A549 (cell line): ENCODE results near the gene ETV1. TPM values are rescaled to one million over a fixed set of nuclear protein-coding genes. Genes with fewer than 3 reads are reported as not detected.

Experiments
- ATAC-seq, 2 experiments: fragments of 200-7000 bp in 1 of 2; fragments of >200 bp in 1 of 2; cut with Nextera tagmentation in 1 of 2; cut with Tn5 transposase in 1 of 2; 3 replicates each; pipeline versions ENCODE4 v1.8.0 to v1.9.1; 2018 to 2020; ENCODE audit warnings: mild to moderate bottlenecking in 1 of 2, moderate library complexity in 1 of 2
- CTCF ChIA-PET: fragments of 300-600 bp; sonication (Branson Sonifier 250); formaldehyde crosslinking; extraction: SDS; loops from one replicate; lab custom pipeline; 2021; ENCODE audit warnings: antibody characterized with exemption, inconsistent platforms; lab: Yijun Ruan, JAX
- POLR2A ChIA-PET: fragments of 350-600 bp; formaldehyde crosslinking; extraction: SDS; loops from one replicate; lab custom pipeline; 2021; ENCODE audit warnings: antibody characterized with exemption, inconsistent platforms; lab: Yijun Ruan, JAX
- DNase-seq, 2 experiments: peaks; one replicate each; pipeline versions ENCODE4 v3.0.0 to v3.0.0-alpha.2; 2011 to 2016; ENCODE audit warnings: low read depth in 1 of 2, low spot score in 1 of 2
- FAIRE-seq: peaks from 2 replicates; lab custom pipeline; 2011; peaks lifted over from hg19 to GRCh38; lab: Jason Lieb, UNC
- H3K27ac ChIP-seq, 2 experiments: fragments of >200 bp; sonication (Bioruptor Twin); formaldehyde crosslinking; 3 replicates each; pipeline ENCODE4 v1.5.1; 2016 to 2017
- H3K4me1 ChIP-seq: fragments of >200 bp; sonication (Bioruptor Twin); formaldehyde crosslinking; 3 replicates; pipeline ENCODE4 v1.6.1; 2016
- H3K4me2 ChIP-seq: fragments of >200 bp; sonication (Bioruptor Twin); formaldehyde crosslinking; 3 replicates; pipeline ENCODE4 v1.6.1; 2016
- H3K4me3 ChIP-seq: fragments of >200 bp; sonication (Bioruptor Twin); formaldehyde crosslinking; 3 replicates; pipeline ENCODE4 v1.5.1; 2016
- H3K9me3 ChIP-seq: fragments of >200 bp; sonication (Bioruptor Twin); formaldehyde crosslinking; 3 replicates; pipeline ENCODE4 v1.6.1; 2016
- ATOH8 ChIP-seq: fragments of 250-450 bp; sonication (Bioruptor Pico); IDR thresholded peaks from 2 replicates; pipeline ENCODE4 v1.5.0; 2020; ENCODE audit warnings: low read depth, mild to moderate bottlenecking, moderate library complexity
- CBX2 ChIP-seq: fragments of 200-600 bp; sonication (generic); IDR thresholded peaks from 2 replicates; pipeline ENCODE4 v1.6.1; 2016; ENCODE audit warnings: low read depth, mild to moderate bottlenecking, borderline replicate concordance
- CEBPB ChIP-seq, 2 experiments: fragments of >200 bp in 1 of 2; sonication (Bioruptor Twin) in 1 of 2; formaldehyde crosslinking in 1 of 2; IDR thresholded peaks; 2 replicates each; pipeline ENCODE4 v1.6.1; 2012 to 2016
- CHD4 ChIP-seq: fragments of 200-600 bp; sonication (generic); IDR thresholded peaks from 2 replicates; pipeline ENCODE4 v1.6.1; 2016; ENCODE audit warnings: antibody characterized with exemption, mild to moderate bottlenecking, borderline replicate concordance
- E2F6 ChIP-seq: IDR thresholded peaks from 2 replicates; pipeline ENCODE4 v1.6.1; 2012; ENCODE audit warnings: low read depth, borderline replicate concordance
- EHMT2 ChIP-seq: fragments of 200-600 bp; sonication (generic); IDR thresholded peaks from 2 replicates; pipeline ENCODE4 v1.6.1; 2016; ENCODE audit warnings: antibody characterized with exemption, low read depth, mild to moderate bottlenecking, moderate library complexity
- ELK1 ChIP-seq: fragments of 150-350 bp; IDR thresholded peaks from 2 replicates; pipeline ENCODE4 v1.6.1; 2014; ENCODE audit warnings: low read depth, mild to moderate bottlenecking, low read length
- ESRRA ChIP-seq: fragments of 150-350 bp; IDR thresholded peaks from 2 replicates; pipeline ENCODE4 v1.6.1; 2014; ENCODE audit warnings: mild to moderate bottlenecking, low read length, borderline replicate concordance
- FOSB ChIP-seq: fragments of 250-450 bp; sonication (Bioruptor Pico); IDR thresholded peaks from 2 replicates; pipeline ENCODE4 v1.5.0; 2020; ENCODE audit warnings: mild to moderate bottlenecking, moderate library complexity
- FOSL2 ChIP-seq, 2 experiments: fragments of 450-650 bp in 1 of 2; fragments of >200 bp in 1 of 2; sonication (Bioruptor Twin) in 1 of 2; formaldehyde crosslinking; IDR thresholded peaks; 2 replicates each; pipeline versions ENCODE4 v1.5.0 to v1.6.1; 2016 to 2020; ENCODE audit warnings: mild to moderate bottlenecking in 1 of 2, moderate library complexity in 1 of 2
- GATA3 ChIP-seq: IDR thresholded peaks from 2 replicates; pipeline ENCODE4 v1.6.1; 2012; ENCODE audit warnings: borderline replicate concordance
- HDAC2 ChIP-seq: fragments of 200-600 bp; sonication (generic); IDR thresholded peaks from 2 replicates; pipeline ENCODE4 v1.6.1; 2016
- HOXB13 ChIP-seq: fragments of 250-450 bp; sonication (Bioruptor Pico); IDR thresholded peaks from 2 replicates; pipeline ENCODE4 v1.5.0; 2020; ENCODE audit warnings: low read depth, mild to moderate bottlenecking, moderate library complexity
- JUN ChIP-seq, 2 experiments: fragments of >200 bp; sonication (Bioruptor Twin); formaldehyde crosslinking; IDR thresholded peaks; 2 replicates in 1 of 2; 3 replicates in 1 of 2; pipeline ENCODE4 v1.6.1; 2016 to 2017
- MAFK ChIP-seq: fragments of 450-650 bp; IDR thresholded peaks from 2 replicates; pipeline ENCODE4 v1.6.1; 2014; ENCODE audit not compliant: partially characterized antibody
- NPAS2 ChIP-seq: fragments of 250-450 bp; sonication (Bioruptor Pico); IDR thresholded peaks from 2 replicates; pipeline ENCODE4 v1.8.0; 2022; ENCODE audit warnings: mild to moderate bottlenecking, moderate library complexity, borderline replicate concordance
- NR3C1 ChIP-seq: fragments of >200 bp; sonication (Bioruptor Twin); formaldehyde crosslinking; IDR thresholded peaks from 3 replicates; pipeline ENCODE4 v1.6.1; 2017
- POLR2A ChIP-seq: IDR thresholded peaks from 2 replicates; pipeline ENCODE4 v1.6.1; 2012; ENCODE audit warnings: mild to moderate bottlenecking, low read length
- POLR2AphosphoS2 ChIP-seq: conservative IDR thresholded peaks from 2 replicates; pipeline ENCODE4 v1.6.1; 2012; ENCODE audit warnings: low read length, improper control_type of control experiment, inconsistent platforms
- RARB ChIP-seq: fragments of 250-450 bp; sonication (Bioruptor Pico); IDR thresholded peaks from 2 replicates; pipeline ENCODE4 v1.8.0; 2021; ENCODE audit warnings: mild to moderate bottlenecking, moderate library complexity
- RCOR1 ChIP-seq: fragments of 150-350 bp; IDR thresholded peaks from 2 replicates; pipeline ENCODE4 v1.6.1; 2014; ENCODE audit warnings: antibody characterized with exemption, low read length, low read depth
- RNF2 ChIP-seq: fragments of 200-600 bp; sonication (generic); IDR thresholded peaks from 2 replicates; pipeline ENCODE4 v1.6.1; 2016; ENCODE audit warnings: low read depth, mild to moderate bottlenecking, antibody characterized with exemption, moderate library complexity, borderline replicate concordance
- USF2 ChIP-seq: fragments of 450-650 bp; IDR thresholded peaks from 2 replicates; pipeline ENCODE4 v1.6.1; 2014; ENCODE audit warnings: antibody characterized with exemption
- ZC3H11A ChIP-seq: fragments of 450-650 bp; IDR thresholded peaks from 2 replicates; pipeline ENCODE4 v1.6.1; 2014; ENCODE audit warnings: antibody characterized with exemption, mild to moderate bottlenecking
- WGBS: methylation state at CpG from one replicate; pipeline ENCODE4 v1.1.6; 2017; ENCODE audit errors: missing lambda C conversion rate; 5-methylcytosine and 5-hydroxymethylcytosine counted together
- polyA plus RNA-seq, 4 experiments: library from polyadenylated mRNA; depleted of rRNA in 3 of 4; stranded (reverse); fragments of >200 nt; fragmentation: RNase III in 1 of 4; extraction: RNeasy Plus Mini Kit Qiagen cat#74134 plus additional on column Dnase treatment in 1 of 4; gene quantifications; 2 replicates in 3 of 4; 3 replicates in 1 of 4; pipeline ENCODE4 v1.2.3, GENCODE V29; 2011 to 2017

ETV1 gene
- polyA plus RNA-seq, 2 of the 4 experiments (the other 2 are of a cell fraction) = 1.3 to 6.2 TPM

GRCh38 chr7:13946181-13946580, 43.3 kb downstream of the ETV1 start:
- no peak for DNase-seq

GRCh38 chr7:13945670-13946069, 43.8 kb downstream of the ETV1 start:
- no peak for DNase-seq
- POLR2A ChIA-PET = no interaction called here
- 71% methylated on average over 7 of the region's 7 CpGs for WGBS
- TF ChIP-seq ESRRA (no peak), FOSL2 (IDR thresholded peaks at IDR 0.05) (no peak), FOSL2 (CRISPR knock-in tag; IDR thresholded peaks at IDR 0.05) (no peak), HOXB13 (CRISPR knock-in tag) (no peak), CEBPB (IDR thresholded peaks at IDR 0.05) (no peak), NR3C1 (no peak), NPAS2 (no peak), RNF2 (no peak), GATA3 (no peak), POLR2AphosphoS2 (no peak), RARB (CRISPR knock-in tag) (no peak), USF2 (no peak), RCOR1 (no peak), CHD4 (no peak)
- no peak for FAIRE-seq
- Histone ChIP-seq H3K9me3 (no peaks in the 10 kb centered on the region), H3K4me2 (no peak overlapping the region), H3K27ac (no peak overlapping the region), H3K4me3 (no peak overlapping the region), H3K4me1 (no peaks in the 10 kb centered on the region)
- CTCF ChIA-PET = no interaction called here
- no peak for ATAC-seq

More at GRCh38 chr7:13946181-13946580, 43.3 kb downstream of the ETV1 start:
- POLR2A ChIA-PET = no interaction called here
- no peaks in the 10 kb centered on the region for H3K4me1 ChIP-seq
- no peak overlapping the region for H3K4me2 ChIP-seq
- no peak overlapping the region for H3K4me3 ChIP-seq
- ATAC-seq (no peak), FAIRE-seq (no peak)
- WGBS = 93% methylated on average over 1 of the region's 1 CpG
- H3K27ac ChIP-seq = no peak overlapping the region
- H3K9me3 ChIP-seq = no peaks in the 10 kb centered on the region
- CTCF ChIA-PET = no interaction called here
- no peak for TF ChIP-seq E2F6
- TF ChIP-seq EHMT2 = no peak
- no peak for TF ChIP-seq ELK1
- no peak for TF ChIP-seq CBX2
- TF ChIP-seq FOSB (CRISPR knock-in tag) = no peak
- TF ChIP-seq MAFK = no peak
- TF ChIP-seq RARB (CRISPR knock-in tag) = no peak
- no peak for TF ChIP-seq CHD4
- no peak for TF ChIP-seq GATA3
- TF ChIP-seq JUN (IDR thresholded peaks at IDR 0.05) = no peak
- no peak for TF ChIP-seq HDAC2
- no peak for TF ChIP-seq ZC3H11A
- TF ChIP-seq FOSL2 (IDR thresholded peaks at IDR 0.05) = no peak
- TF ChIP-seq FOSL2 (CRISPR knock-in tag; IDR thresholded peaks at IDR 0.05) = no peak
- TF ChIP-seq ATOH8 (CRISPR knock-in tag) = no peak
- TF ChIP-seq POLR2A = no peak
